ENCODE data around the gene NOX5.

Gene NOX5

GRCh38 chr15:69074843-69075224 is 60.3 kb downstream of the NOX5 start:
- no peaks in the 10 kb centered on the region for H3K9me3 ChIP-seq (ENCODE audit: control insufficient read depth in 1 of 2, low read length in 2 of 2)
- H3K4me3 ChIP-seq (ENCODE audit: low read depth in 1 of 2, low read length in 2 of 2): peak overlapping the region; percentile 76 to 84
- no peaks in the 10 kb centered on the region for H3K27me3 ChIP-seq (ENCODE audit: control insufficient read depth in 1 of 2, insufficient read depth in 2 of 2, low read length in 2 of 2)
- peak overlapping the region; percentile 58 to 88 for H3K9ac ChIP-seq (ENCODE audit: low read depth in 1 of 2, low read length in 2 of 2)
- H3K4me1 ChIP-seq (ENCODE audit: control insufficient read depth in 1 of 2, insufficient read depth in 2 of 2, low read length in 2 of 2): peaks cover 10 to 18% of the 10 kb centered on the region in 2 donors
- H3K36me3 ChIP-seq (ENCODE audit: control insufficient read depth in 1 of 2, insufficient read depth in 2 of 2, low read length in 2 of 2): no peaks in the 10 kb centered on the region
- H3K27ac ChIP-seq (ENCODE audit: low read depth, low read length): no peak overlapping the region

GRCh38 chr15:69075440-69075839 is 60.9 kb downstream of the NOX5 start:
- H3K36me3 ChIP-seq (ENCODE audit: control insufficient read depth in 1 of 2, insufficient read depth in 2 of 2, low read length in 2 of 2): no peaks in the 10 kb centered on the region
- H3K9ac ChIP-seq (ENCODE audit: low read depth in 1 of 2, low read length in 2 of 2): no peak overlapping the region
- no peaks in the 10 kb centered on the region for H3K27me3 ChIP-seq (ENCODE audit: control insufficient read depth in 1 of 2, insufficient read depth in 2 of 2, low read length in 2 of 2)
- no peak overlapping the region for H3K4me3 ChIP-seq (ENCODE audit: low read depth in 1 of 2, low read length in 2 of 2)
- H3K9me3 ChIP-seq (ENCODE audit: control insufficient read depth in 1 of 2, low read length in 2 of 2): no peaks in the 10 kb centered on the region
- no peak overlapping the region for H3K27ac ChIP-seq (ENCODE audit: low read depth, low read length)
- H3K4me1 ChIP-seq (ENCODE audit: control insufficient read depth in 1 of 2, insufficient read depth in 2 of 2, low read length in 2 of 2): peaks cover 10 to 19% of the 10 kb centered on the region in 2 donors

GRCh38 chr15:69076756-69077155 is 62.3 kb downstream of the NOX5 start:
- Histone ChIP-seq H3K27me3 (ENCODE audit: control insufficient read depth in 1 of 2, insufficient read depth in 2 of 2, low read length in 2 of 2) (no peaks in the 10 kb centered on the region), H3K4me1 (ENCODE audit: control insufficient read depth in 1 of 2, insufficient read depth in 2 of 2, low read length in 2 of 2) (peaks cover 10 to 22% of the 10 kb centered on the region in 2 donors)

GRCh38 chr15:69078638-69079037 is 64.1 kb downstream of the NOX5 start:
- Histone ChIP-seq H3K27me3 (ENCODE audit: control insufficient read depth in 1 of 2, insufficient read depth in 2 of 2, low read length in 2 of 2) (no peaks in the 10 kb centered on the region), H3K36me3 (ENCODE audit: control insufficient read depth in 1 of 2, insufficient read depth in 2 of 2, low read length in 2 of 2) (no peaks in the 10 kb centered on the region), H3K9me3 (ENCODE audit: control insufficient read depth in 1 of 2, low read length in 2 of 2) (no peaks in the 10 kb centered on the region), H3K27ac (ENCODE audit: low read depth, low read length) (no peak overlapping the region), H3K4me1 (ENCODE audit: control insufficient read depth in 1 of 2, insufficient read depth in 2 of 2, low read length in 2 of 2) (peaks cover 19 to 21% of the 10 kb centered on the region in 2 donors), H3K9ac (ENCODE audit: low read depth in 1 of 2, low read length in 2 of 2) (no peak overlapping the region), H3K4me3 (ENCODE audit: low read depth in 1 of 2, low read length in 2 of 2) (no peak overlapping the region)

More at GRCh38 chr15:69076756-69077155, 62.3 kb downstream of the NOX5 start:
- Histone ChIP-seq H3K9ac (ENCODE audit: low read depth in 1 of 2, low read length in 2 of 2) (no peak overlapping the region), H3K36me3 (ENCODE audit: control insufficient read depth in 1 of 2, insufficient read depth in 2 of 2, low read length in 2 of 2) (no peaks in the 10 kb centered on the region), H3K27ac (ENCODE audit: low read depth, low read length) (no peak overlapping the region), H3K9me3 (ENCODE audit: control insufficient read depth in 1 of 2, low read length in 2 of 2) (no peaks in the 10 kb centered on the region), H3K4me3 (ENCODE audit: low read depth in 1 of 2, low read length in 2 of 2) (no peak overlapping the region)

GRCh38 chr15:69080295-69081248 is 66.1 kb downstream of the NOX5 start:
- Histone ChIP-seq H3K36me3 (ENCODE audit: control insufficient read depth in 1 of 2, insufficient read depth in 2 of 2, low read length in 2 of 2) (no peaks in the 10 kb centered on the region), H3K9me3 (ENCODE audit: control insufficient read depth in 1 of 2, low read length in 2 of 2) (no peaks in the 10 kb centered on the region), H3K27me3 (ENCODE audit: control insufficient read depth in 1 of 2, insufficient read depth in 2 of 2, low read length in 2 of 2) (no peaks in the 10 kb centered on the region), H3K4me1 (ENCODE audit: control insufficient read depth in 1 of 2, insufficient read depth in 2 of 2, low read length in 2 of 2) (peaks cover 4 to 10% of the 10 kb centered on the region in 2 donors), H3K4me3 (ENCODE audit: low read depth in 1 of 2, low read length in 2 of 2) (no peak overlapping the region), H3K9ac (ENCODE audit: low read depth in 1 of 2, low read length in 2 of 2) (no peak overlapping the region), H3K27ac (ENCODE audit: low read depth, low read length) (no peak overlapping the region)

- Histone ChIP-seq H3K4me1 (ENCODE audit: control insufficient read depth in 1 of 2, insufficient read depth in 2 of 2, low read length in 2 of 2) (peaks cover 4 to 10% of the 10 kb centered on the region in 2 donors), H3K27me3 (ENCODE audit: control insufficient read depth in 1 of 2, insufficient read depth in 2 of 2, low read length in 2 of 2) (no peaks in the 10 kb centered on the region), H3K36me3 (ENCODE audit: control insufficient read depth in 1 of 2, insufficient read depth in 2 of 2, low read length in 2 of 2) (no peaks in the 10 kb centered on the region), H3K9ac (ENCODE audit: low read depth in 1 of 2, low read length in 2 of 2) (no peak overlapping the region), H3K4me3 (ENCODE audit: low read depth in 1 of 2, low read length in 2 of 2) (no peak overlapping the region), H3K9me3 (ENCODE audit: control insufficient read depth in 1 of 2, low read length in 2 of 2) (no peaks in the 10 kb centered on the region), H3K27ac (ENCODE audit: low read depth, low read length) (no peak overlapping the region)
Measured at GRCh38 chr15:69081310-69082004, 67.0 kb downstream of the NOX5 start.

- peaks cover 4 to 10% of the 10 kb centered on the region in 2 donors for H3K4me1 ChIP-seq (ENCODE audit: control insufficient read depth in 1 of 2, insufficient read depth in 2 of 2, low read length in 2 of 2)
- H3K9me3 ChIP-seq (ENCODE audit: control insufficient read depth in 1 of 2, low read length in 2 of 2): no peaks in the 10 kb centered on the region
- no peak overlapping the region for H3K4me3 ChIP-seq (ENCODE audit: low read depth in 1 of 2, low read length in 2 of 2)
- no peaks in the 10 kb centered on the region for H3K27me3 ChIP-seq (ENCODE audit: control insufficient read depth in 1 of 2, insufficient read depth in 2 of 2, low read length in 2 of 2)
- H3K9ac ChIP-seq (ENCODE audit: low read depth in 1 of 2, low read length in 2 of 2): no peak overlapping the region
- H3K36me3 ChIP-seq (ENCODE audit: control insufficient read depth in 1 of 2, insufficient read depth in 2 of 2, low read length in 2 of 2): no peaks in the 10 kb centered on the region
- no peak overlapping the region for H3K27ac ChIP-seq (ENCODE audit: low read depth, low read length)
Measured at GRCh38 chr15:69082021-69082502, 67.6 kb downstream of the NOX5 start.

GRCh38 chr15:69082554-69082953 is 68.1 kb downstream of the NOX5 start:
- H3K9me3 ChIP-seq (ENCODE audit: control insufficient read depth in 1 of 2, low read length in 2 of 2): no peaks in the 10 kb centered on the region
- H3K4me1 ChIP-seq (ENCODE audit: control insufficient read depth in 1 of 2, insufficient read depth in 2 of 2, low read length in 2 of 2): peaks cover 4 to 10% of the 10 kb centered on the region in 2 donors
- no peaks in the 10 kb centered on the region for H3K36me3 ChIP-seq (ENCODE audit: control insufficient read depth in 1 of 2, insufficient read depth in 2 of 2, low read length in 2 of 2)

GRCh38 chr15:69084404-69085030 is 70.0 kb downstream of the NOX5 start:
- no peaks in the 10 kb centered on the region for H3K27me3 ChIP-seq (ENCODE audit: control insufficient read depth in 1 of 2, insufficient read depth in 2 of 2, low read length in 2 of 2)
- peaks cover 4 to 13% of the 10 kb centered on the region in 2 donors for H3K4me1 ChIP-seq (ENCODE audit: control insufficient read depth in 1 of 2, insufficient read depth in 2 of 2, low read length in 2 of 2)
- H3K36me3 ChIP-seq (ENCODE audit: control insufficient read depth in 1 of 2, insufficient read depth in 2 of 2, low read length in 2 of 2): no peaks in the 10 kb centered on the region
- H3K9me3 ChIP-seq (ENCODE audit: control insufficient read depth in 1 of 2, low read length in 2 of 2): no peaks in the 10 kb centered on the region
- H3K27ac ChIP-seq (ENCODE audit: low read depth, low read length): no peak overlapping the region
- no peak overlapping the region for H3K9ac ChIP-seq (ENCODE audit: low read depth in 1 of 2, low read length in 2 of 2)
- no peak overlapping the region for H3K4me3 ChIP-seq (ENCODE audit: low read depth in 1 of 2, low read length in 2 of 2)

More at GRCh38 chr15:69082554-69082953, 68.1 kb downstream of the NOX5 start:
- H3K27me3 ChIP-seq (ENCODE audit: control insufficient read depth in 1 of 2, insufficient read depth in 2 of 2, low read length in 2 of 2): no peaks in the 10 kb centered on the region
- H3K9ac ChIP-seq (ENCODE audit: low read depth in 1 of 2, low read length in 2 of 2): no peak overlapping the region
- no peak overlapping the region for H3K4me3 ChIP-seq (ENCODE audit: low read depth in 1 of 2, low read length in 2 of 2)
- H3K27ac ChIP-seq (ENCODE audit: low read depth, low read length): no peak overlapping the region

Data from duodenal mucosa (tissue), 2 donors.